Ectodermal cell (in vitro differentiated cells): ENCODE data around the gene AK1. TPM values are rescaled to one million over a fixed set of nuclear protein-coding genes. Genes with fewer than 3 reads are reported as not detected.

ENCODE experiments used
- H3K27ac ChIP-seq: 2 replicates; pipeline ENCODE4 v1.7.0; 2013; ENCODE audit warnings: mild to moderate bottlenecking, low read depth, low read length; ENCODE audit not compliant: insufficient read depth, poor library complexity, severe bottlenecking
- H3K27me3 ChIP-seq: 2 replicates; pipeline ENCODE4 v1.7.0; 2013; ENCODE audit warnings: mild to moderate bottlenecking, low read length; ENCODE audit not compliant: insufficient read depth, control insufficient read depth, poor library complexity, severe bottlenecking
- H3K36me3 ChIP-seq: one replicate; pipeline ENCODE4 v1.7.0; 2013; ENCODE audit warnings: low read length; ENCODE audit not compliant: control insufficient read depth, insufficient read depth
- H3K4me1 ChIP-seq: one replicate; pipeline ENCODE4 v1.7.0; 2013; ENCODE audit warnings: low read length; ENCODE audit not compliant: control insufficient read depth, insufficient read depth
- H3K4me3 ChIP-seq: 2 replicates; pipeline ENCODE4 v1.7.0; 2013; ENCODE audit warnings: low read depth, low read length, control low read depth; ENCODE audit not compliant: insufficient read depth
- H3K9me3 ChIP-seq: 2 replicates; pipeline ENCODE4 v1.7.0; 2013; ENCODE audit warnings: mild to moderate bottlenecking, low read length, moderate library complexity; ENCODE audit not compliant: control insufficient read depth
- WGBS, 2 experiments: methylation state at CpG; one replicate each; pipeline ENCODE4 v1.1.7; 2013; ENCODE audit warnings: missing lambda C conversion rate in 2 of 2; 5-methylcytosine and 5-hydroxymethylcytosine counted together
- polyA plus RNA-seq, 4 experiments: library from polyadenylated mRNA; stranded (reverse); fragments of 50-300 nt; gene quantifications; one replicate each; pipeline ENCODE4 v1.2.3, GENCODE V29; 2013

AK1 gene
- polyA plus RNA-seq (2013, experiment 1 of 4) = 39.2 TPM
- 27.4 TPM for polyA plus RNA-seq (2013, experiment 2 of 4)
- polyA plus RNA-seq (2013, experiment 3 of 4) = 31.3 TPM
- 35.0 TPM for polyA plus RNA-seq (2013, experiment 4 of 4)

GRCh38 chr9:127877566-127877998, at the start of gene AK1:
Gene AK1, minus strand, starts transcription at chr9:127877675. Its CDS starts 3,058 bp downstream, at chr9:127874617.
- Histone ChIP-seq H3K4me1 (peaks cover 30% of the 10 kb centered on the region), H3K27me3 (no peaks in the 10 kb centered on the region), H3K36me3 (no peaks in the 10 kb centered on the region), H3K9me3 (no peaks in the 10 kb centered on the region), H3K27ac (no peak within 1 kb of the TSS), H3K4me3 (peak within 1 kb of the TSS; percentile 36)
- 2% methylated on average over 44 of the region's 44 CpGs for WGBS, 2 experiments

- Histone ChIP-seq H3K9me3 (no peaks in the 10 kb centered on the region), H3K36me3 (no peaks in the 10 kb centered on the region), H3K27ac (no peak overlapping the region), H3K27me3 (peaks cover 71% of the 10 kb centered on the region), H3K4me1 (peaks cover 15% of the 10 kb centered on the region), H3K4me3 (peak overlapping the region; percentile 41)
- WGBS, 2 experiments = 4% methylated on average over 19 of the region's 19 CpGs
Observed at GRCh38 chr9:127926906-127927200, 49.4 kb upstream of the AK1 start.

GRCh38 chr9:127925959-127926905, 48.8 kb upstream of the AK1 start:
- Histone ChIP-seq H3K4me1 (peaks cover 12% of the 10 kb centered on the region), H3K27ac (no peak overlapping the region), H3K36me3 (no peaks in the 10 kb centered on the region), H3K27me3 (peaks cover 73% of the 10 kb centered on the region), H3K4me3 (peak overlapping the region; percentile 41), H3K9me3 (no peaks in the 10 kb centered on the region)
- 59 to 65% methylated on average over 14 of the region's 14 CpGs for WGBS, 2 experiments

- Histone ChIP-seq H3K27ac (no peak overlapping the region), H3K4me1 (peaks cover 7% of the 10 kb centered on the region), H3K27me3 (peaks cover 72% of the 10 kb centered on the region), H3K9me3 (no peaks in the 10 kb centered on the region), H3K36me3 (no peaks in the 10 kb centered on the region), H3K4me3 (no peak overlapping the region)
- WGBS, 2 experiments = 92 to 93% methylated on average over 22 of the region's 22 CpGs
Observed at GRCh38 chr9:127924736-127925444, 47.4 kb upstream of the AK1 start.

GRCh38 chr9:127923771-127924170, 46.3 kb upstream of the AK1 start:
- H3K27me3 ChIP-seq = peaks cover 61% of the 10 kb centered on the region
- 90 to 91% methylated on average over 8 of the region's 8 CpGs for WGBS, 2 experiments
- H3K36me3 ChIP-seq = no peaks in the 10 kb centered on the region
- H3K4me3 ChIP-seq = no peak overlapping the region
- no peak overlapping the region for H3K27ac ChIP-seq
- H3K4me1 ChIP-seq = peaks cover 7% of the 10 kb centered on the region
- no peaks in the 10 kb centered on the region for H3K9me3 ChIP-seq

- Histone ChIP-seq H3K4me3 (no peak overlapping the region), H3K9me3 (no peaks in the 10 kb centered on the region), H3K27ac (no peak overlapping the region), H3K27me3 (peaks cover 54% of the 10 kb centered on the region), H3K4me1 (peaks cover 6% of the 10 kb centered on the region), H3K36me3 (no peaks in the 10 kb centered on the region)
- 59 to 64% methylated on average over 6 of the region's 6 CpGs for WGBS, 2 experiments
Observed at GRCh38 chr9:127923046-127923445, 45.6 kb upstream of the AK1 start.

- Histone ChIP-seq H3K9me3 (no peaks in the 10 kb centered on the region), H3K4me3 (no peak overlapping the region), H3K4me1 (peaks cover 4% of the 10 kb centered on the region), H3K27me3 (peaks cover 44% of the 10 kb centered on the region), H3K27ac (no peak overlapping the region), H3K36me3 (no peaks in the 10 kb centered on the region)
- 27 to 28% methylated on average over 45 of the region's 45 CpGs for WGBS, 2 experiments
Observed at GRCh38 chr9:127921557-127922120, 44.2 kb upstream of the AK1 start.

GRCh38 chr9:127920794-127921193, 43.3 kb upstream of the AK1 start:
- WGBS, 2 experiments = 93 to 95% methylated on average over 7 of the region's 7 CpGs
- Histone ChIP-seq H3K9me3 (no peaks in the 10 kb centered on the region), H3K27ac (no peak overlapping the region), H3K4me1 (peaks cover 12% of the 10 kb centered on the region), H3K4me3 (no peak overlapping the region), H3K27me3 (peaks cover 44% of the 10 kb centered on the region), H3K36me3 (no peaks in the 10 kb centered on the region)

- H3K27ac ChIP-seq = no peak overlapping the region
- WGBS, 2 experiments = 87 to 88% methylated on average over 8 of the region's 8 CpGs
- H3K9me3 ChIP-seq = no peaks in the 10 kb centered on the region
- H3K4me1 ChIP-seq = peaks cover 13% of the 10 kb centered on the region
- no peaks in the 10 kb centered on the region for H3K36me3 ChIP-seq
- peaks cover 35% of the 10 kb centered on the region for H3K27me3 ChIP-seq
- H3K4me3 ChIP-seq = no peak overlapping the region
Observed at GRCh38 chr9:127919253-127919815, 41.9 kb upstream of the AK1 start.
